Erythroblast (primary cell): ENCODE data around the gene PEX3.

Experiments used
- GATA1 ChIP-seq: IDR thresholded peaks from 2 replicates; pipeline ENCODE4 v1.6.1; 2011; ENCODE audit warnings: low read depth, mild to moderate bottlenecking, control low read depth, low read length, moderate library complexity
- POLR2A ChIP-seq: IDR thresholded peaks from 2 replicates; pipeline ENCODE4 v1.6.1; 2011; ENCODE audit warnings: mild to moderate bottlenecking, low read length

GRCh38 chr6:143516690-143517446, 66.3 kb downstream of the PEX3 start:
- TF ChIP-seq POLR2A (no peak), GATA1 (no peak)
